Tibial artery (tissue), 4 donors: Measurements from ENCODE around the gene RFX1.
"Not testable (repeated sequence)": the region's sequence is repeated elsewhere in the genome, so short reads cannot be mapped to it uniquely, and the experiment has no call there.

Experiments used
- DNase-seq, 2 donors: peaks; one replicate each; pipeline ENCODE4 v3.0.0-alpha.2; 2019
- H3K27ac ChIP-seq, 2 donors: fragments of 200-600 bp; sonication (generic) in 1 of 2; 1 replicate in 1 of 2; 2 replicates in 1 of 2; pipeline ENCODE4 v1.5.1; 2018 to 2019; ENCODE audit warnings: mild to moderate bottlenecking in 1 of 2
- H3K27me3 ChIP-seq, 2 donors: fragments of 200-600 bp; sonication (generic) in 1 of 2; one replicate each; pipeline versions ENCODE4 v1.5.1 to v1.6.0; 2016 to 2019
- H3K36me3 ChIP-seq, 3 donors: fragments of 200-600 bp; sonication (generic) in 2 of 3; one replicate each; pipeline ENCODE4 v1.5.1; 2016 to 2019; ENCODE audit warnings: mild to moderate bottlenecking in 2 of 3
- H3K4me1 ChIP-seq, 4 donors: fragments of 200-600 bp; sonication (generic) in 2 of 4; 1 replicate in 3 of 4; 2 replicates in 1 of 4; pipeline ENCODE4 v1.5.1; 2016 to 2019
- H3K4me3 ChIP-seq, 2 donors: fragments of 200-600 bp; sonication (generic) in 1 of 2; 1 replicate in 1 of 2; 2 replicates in 1 of 2; pipeline ENCODE4 v1.5.1; 2018 to 2019; ENCODE audit warnings: mild to moderate bottlenecking in 2 of 2
- H3K9me3 ChIP-seq, 3 donors: fragments of 200-600 bp; sonication (generic) in 1 of 3; one replicate each; pipeline ENCODE4 v1.5.1; 2016 to 2019
- intact Hi-C: fragments of 100-400 bp; cut with DNase I; formaldehyde crosslinking; loops from one replicate; pipeline ENCODE4 v1.15.0; 2023; ENCODE audit warnings: low total_unique reads
- TF ChIP-seq, protein P1 (sequence below), 2 experiments: fragments of 200-600 bp in 1 of 2; fragments of 450-650 bp in 1 of 2; IDR thresholded peaks; one replicate each; pipeline ENCODE4 v1.5.1; 2017 to 2019; ENCODE audit warnings: antibody characterized with exemption in 2 of 2, mild to moderate bottlenecking in 1 of 2, moderate library complexity in 1 of 2

RFX1 gene

DNA sequence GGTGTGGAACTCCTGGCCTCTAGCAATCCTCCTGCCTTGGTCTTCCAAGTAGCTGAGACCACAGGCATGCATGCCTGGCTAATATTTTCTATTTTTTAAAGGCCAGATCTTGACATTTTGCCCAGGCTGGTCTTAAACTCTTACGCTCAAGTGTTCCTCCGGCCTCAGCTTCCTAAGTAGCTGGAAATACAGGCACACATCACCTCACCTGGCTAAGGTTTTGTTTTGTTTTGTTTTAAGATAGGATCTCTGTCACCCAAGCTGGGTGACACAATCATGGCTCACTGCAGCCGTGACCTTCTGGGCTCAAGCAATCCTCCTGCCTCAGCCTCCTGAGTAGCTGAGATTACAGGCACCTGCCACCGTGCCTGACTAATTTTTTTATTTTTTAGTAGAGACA, 16.3 kb upstream of the RFX1 start:
- intact Hi-C loops = no loop called here
- TF ChIP-seq, protein P1, sequence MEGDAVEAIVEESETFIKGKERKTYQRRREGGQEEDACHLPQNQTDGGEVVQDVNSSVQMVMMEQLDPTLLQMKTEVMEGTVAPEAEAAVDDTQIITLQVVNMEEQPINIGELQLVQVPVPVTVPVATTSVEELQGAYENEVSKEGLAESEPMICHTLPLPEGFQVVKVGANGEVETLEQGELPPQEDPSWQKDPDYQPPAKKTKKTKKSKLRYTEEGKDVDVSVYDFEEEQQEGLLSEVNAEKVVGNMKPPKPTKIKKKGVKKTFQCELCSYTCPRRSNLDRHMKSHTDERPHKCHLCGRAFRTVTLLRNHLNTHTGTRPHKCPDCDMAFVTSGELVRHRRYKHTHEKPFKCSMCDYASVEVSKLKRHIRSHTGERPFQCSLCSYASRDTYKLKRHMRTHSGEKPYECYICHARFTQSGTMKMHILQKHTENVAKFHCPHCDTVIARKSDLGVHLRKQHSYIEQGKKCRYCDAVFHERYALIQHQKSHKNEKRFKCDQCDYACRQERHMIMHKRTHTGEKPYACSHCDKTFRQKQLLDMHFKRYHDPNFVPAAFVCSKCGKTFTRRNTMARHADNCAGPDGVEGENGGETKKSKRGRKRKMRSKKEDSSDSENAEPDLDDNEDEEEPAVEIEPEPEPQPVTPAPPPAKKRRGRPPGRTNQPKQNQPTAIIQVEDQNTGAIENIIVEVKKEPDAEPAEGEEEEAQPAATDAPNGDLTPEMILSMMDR (IDR thresholded peaks at IDR 0.05) = no peak
- DNase-seq = no peak
- H3K9me3 ChIP-seq = no peaks in the 10 kb centered on the region
- H3K36me3 ChIP-seq = no peaks in the 10 kb centered on the region
- H3K27me3 ChIP-seq = no peaks in the 10 kb centered on the region
- H3K27ac ChIP-seq = no peak overlapping the region
- H3K4me1 ChIP-seq = no peaks in the 10 kb centered on the region
- H3K4me3 ChIP-seq = no peak overlapping the region

DNA sequence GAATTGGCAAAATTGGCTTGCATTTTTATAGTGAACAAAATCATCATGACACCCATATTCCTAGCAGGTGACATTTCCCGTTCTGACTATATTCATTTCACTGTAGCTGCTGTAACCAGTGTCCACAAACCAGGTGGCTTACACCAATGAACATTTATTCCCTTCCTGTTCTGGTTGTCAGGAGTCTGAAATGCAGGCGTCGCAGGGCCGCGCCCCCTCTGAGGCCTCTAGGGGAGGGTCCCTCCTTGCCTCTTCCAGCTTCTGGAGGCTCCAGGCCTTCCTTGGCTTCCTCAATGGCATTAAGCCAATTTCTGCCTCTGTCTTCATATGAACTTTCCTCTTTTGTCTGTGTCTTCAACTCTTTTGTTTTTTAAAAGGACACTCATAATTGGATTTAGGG, 15.4 kb upstream of the RFX1 start:
- H3K4me3 ChIP-seq = no peak overlapping the region
- no peaks in the 10 kb centered on the region for H3K27me3 ChIP-seq
- H3K27ac ChIP-seq = no peak overlapping the region
- TF ChIP-seq, protein P1 (IDR thresholded peaks at IDR 0.05) = no peak
- H3K9me3 ChIP-seq = no peaks in the 10 kb centered on the region
- intact Hi-C loops = no loop called here
- H3K4me1 ChIP-seq = no peaks in the 10 kb centered on the region
- H3K36me3 ChIP-seq = no peaks in the 10 kb centered on the region
- no peak for DNase-seq

DNA sequence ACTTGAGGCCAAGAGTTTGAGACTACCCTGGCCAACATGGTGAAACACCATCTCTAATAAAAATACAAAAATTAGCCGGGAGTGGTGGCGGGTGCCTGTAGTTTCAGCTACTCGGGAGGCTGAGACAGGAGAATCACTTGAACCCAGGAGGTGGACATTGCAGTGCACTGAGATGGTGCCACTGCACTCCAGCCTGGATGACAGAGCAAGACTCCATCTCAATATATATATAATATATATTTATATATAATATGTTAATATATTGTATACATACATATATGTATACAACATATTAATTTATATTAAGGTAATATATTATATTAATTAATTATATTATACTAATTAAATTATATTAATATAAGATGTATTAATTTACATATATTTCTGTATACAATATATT, 13.6 kb upstream of the RFX1 start:
- intact Hi-C loops, DNase-seq, H3K9me3 ChIP-seq, H3K4me1 ChIP-seq, H3K4me3 ChIP-seq, H3K36me3 ChIP-seq, H3K27me3 ChIP-seq, H3K27ac ChIP-seq: not testable (repeated sequence)

DNA sequence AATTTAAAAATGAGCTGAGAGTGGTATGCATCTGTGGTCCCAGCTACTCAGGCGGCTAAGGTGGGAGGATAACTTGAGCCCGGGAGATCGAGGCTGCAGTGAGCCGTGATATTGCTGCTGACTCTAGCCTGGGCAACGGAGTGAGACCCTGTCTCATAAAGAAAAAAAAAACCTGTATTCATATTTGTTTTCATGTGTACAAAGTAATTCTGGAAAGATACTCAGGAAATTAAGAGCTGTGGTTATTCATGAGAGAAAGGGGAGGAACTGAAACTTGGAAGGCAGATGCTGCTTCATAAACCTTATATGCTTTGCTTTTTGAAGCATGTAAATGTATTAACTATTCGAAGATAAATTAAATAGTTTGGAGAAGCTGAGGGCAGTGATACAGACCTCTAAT, 13.0 kb upstream of the RFX1 start:
- DNase-seq = no peak
- intact Hi-C loops = no loop called here

DNA sequence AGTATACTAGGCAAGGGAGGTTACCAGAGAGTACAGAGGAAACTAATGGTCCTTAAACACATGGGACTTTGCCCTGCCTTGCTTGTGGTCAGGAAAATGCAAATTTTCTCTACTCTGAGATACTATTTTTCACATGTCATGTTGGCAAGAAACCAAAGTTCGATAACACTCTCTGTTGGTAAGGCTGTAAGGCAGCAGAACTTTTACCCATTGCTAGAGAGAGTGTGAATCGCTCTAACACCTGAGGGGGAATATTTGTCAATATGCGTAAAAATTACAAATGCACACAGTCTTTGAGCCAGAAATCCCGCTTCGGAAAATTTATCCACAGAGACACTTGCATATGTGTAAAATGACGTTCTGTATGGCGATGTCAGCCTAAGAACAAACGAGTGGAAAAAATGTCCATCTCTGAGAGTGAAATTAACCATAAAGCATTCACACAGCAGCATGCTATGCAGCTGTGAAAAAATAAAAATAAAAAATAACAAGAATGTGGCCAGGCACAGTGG, 9.5 kb upstream of the RFX1 start:
- intact Hi-C loops = no loop called here
- no peaks in the 10 kb centered on the region for H3K9me3 ChIP-seq
- no peak for DNase-seq
- H3K27me3 ChIP-seq = no peaks in the 10 kb centered on the region
- no peaks in the 10 kb centered on the region for H3K4me1 ChIP-seq
- no peaks in the 10 kb centered on the region for H3K36me3 ChIP-seq
- TF ChIP-seq, protein P1 (IDR thresholded peaks at IDR 0.05) = no peak
- no peak overlapping the region for H3K4me3 ChIP-seq
- H3K27ac ChIP-seq = no peak overlapping the region

More for the DNA sequence above, 13.0 kb upstream of the RFX1 start:
- H3K4me3 ChIP-seq = no peak overlapping the region
- no peaks in the 10 kb centered on the region for H3K27me3 ChIP-seq
- H3K27ac ChIP-seq = no peak overlapping the region
- no peaks in the 10 kb centered on the region for H3K9me3 ChIP-seq
- H3K36me3 ChIP-seq = no peaks in the 10 kb centered on the region
- TF ChIP-seq, protein P1 (IDR thresholded peaks at IDR 0.05) = no peak
- H3K4me1 ChIP-seq = no peaks in the 10 kb centered on the region

DNA sequence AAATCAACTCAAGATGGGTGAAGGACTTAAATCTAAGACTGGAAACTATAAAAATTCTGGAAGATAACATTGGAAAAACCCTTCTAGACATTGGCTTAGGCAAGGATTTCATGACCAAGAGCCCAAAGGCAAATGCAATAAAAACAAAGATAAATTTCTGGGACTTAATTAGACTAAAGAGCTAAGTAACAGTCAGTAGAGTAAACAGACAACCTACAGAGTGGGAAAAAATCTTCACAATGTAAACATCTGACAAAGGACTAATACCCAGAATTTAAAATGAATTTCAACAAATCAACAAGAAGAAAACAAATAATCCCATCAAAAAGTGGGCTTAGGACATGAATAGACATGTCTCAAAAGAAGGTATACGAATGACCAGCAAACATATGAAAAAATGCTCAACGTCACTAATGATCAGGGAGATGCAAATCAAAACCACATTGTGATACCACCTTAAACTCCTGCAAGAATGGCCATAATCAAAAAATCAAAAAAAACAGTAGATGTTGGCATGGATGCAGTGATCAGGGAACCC, 6.3 kb upstream of the RFX1 start:
- no peak for DNase-seq
- Histone ChIP-seq H3K27ac (no peak overlapping the region), H3K4me1 (no peaks in the 10 kb centered on the region), H3K27me3 (no peaks in the 10 kb centered on the region), H3K36me3 (no peaks in the 10 kb centered on the region), H3K9me3 (no peaks in the 10 kb centered on the region), H3K4me3 (no peak overlapping the region)
- intact Hi-C loops = no loop called here
- TF ChIP-seq, protein P1 (IDR thresholded peaks at IDR 0.05) = no peak
